Inflammatory macrophage (primary cell): Measurements from ENCODE around the gene NFATC1.
"Not testable (repeated sequence)": the region's sequence is repeated elsewhere in the genome, so short reads cannot be mapped to it uniquely, and the experiment has no call there.

Experiments used
- DNase-seq, 2 donors: peaks; one replicate each; pipeline ENCODE4 v3.0.0-alpha.2; 2020 to 2022

Gene NFATC1

DNA sequence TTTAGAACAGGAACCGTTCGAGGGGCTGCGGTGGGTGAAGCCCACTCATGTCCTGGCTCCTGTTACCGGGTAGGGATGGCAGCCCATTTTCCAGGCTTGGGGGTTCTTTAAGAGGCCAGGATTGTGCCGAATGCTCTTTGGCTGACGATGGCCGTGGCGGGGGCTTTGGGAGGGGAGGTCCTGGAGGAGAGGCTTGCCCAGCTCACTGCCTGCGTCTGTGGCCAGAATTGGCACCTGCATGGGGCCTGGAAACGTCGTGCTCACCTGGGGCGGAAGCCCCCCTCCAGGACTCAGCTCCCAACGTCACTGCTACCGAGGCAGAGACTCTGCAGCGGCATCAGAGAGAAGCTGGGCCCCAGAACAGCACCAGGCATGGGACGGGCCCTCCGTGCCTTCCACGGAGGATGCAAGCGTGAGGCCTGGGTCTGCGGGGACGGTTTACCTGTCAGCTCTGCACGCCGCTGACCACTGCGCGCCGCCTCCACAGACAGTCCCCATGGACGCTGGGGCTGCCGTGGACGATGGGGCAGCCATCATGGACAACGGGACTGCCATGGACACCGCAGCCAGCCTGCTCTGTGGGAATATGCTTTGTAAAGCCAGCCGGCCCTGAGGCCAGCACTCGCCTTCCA lies 82.9 kb downstream of the NFATC1 start:
- DNase-seq: no peak

DNA sequence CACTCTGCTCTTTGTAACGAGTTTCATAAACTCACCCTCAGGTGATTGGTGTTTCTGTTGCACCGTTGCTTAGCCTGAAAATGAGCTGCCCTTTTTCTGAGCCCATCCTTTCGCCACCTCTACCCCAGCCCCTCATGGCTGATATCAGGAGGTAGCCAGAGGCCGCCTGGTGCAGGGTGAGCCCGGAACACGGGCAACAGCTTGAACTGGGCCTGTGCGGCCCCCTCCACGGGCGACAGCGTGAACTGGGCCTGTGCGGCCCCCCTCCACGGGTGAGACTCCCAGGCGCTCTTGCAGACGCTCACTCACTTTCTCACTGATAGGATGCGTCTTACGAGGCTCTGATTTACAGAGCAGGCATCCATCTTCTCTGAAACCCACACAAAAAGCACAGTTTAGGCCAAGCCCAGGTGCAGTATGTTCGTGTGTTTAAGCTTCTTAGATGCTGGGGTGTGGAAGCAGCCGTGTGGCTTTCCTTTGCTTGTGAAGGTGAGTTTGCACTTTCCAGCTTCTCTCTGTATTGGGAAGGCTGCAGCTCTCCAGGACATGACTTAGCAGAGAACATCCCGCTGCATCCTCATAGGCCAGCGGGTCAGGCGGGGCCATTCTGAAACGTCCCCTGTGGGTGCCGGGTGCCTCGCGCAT lies 83.5 kb downstream of the NFATC1 start:
- no peak for DNase-seq

DNA sequence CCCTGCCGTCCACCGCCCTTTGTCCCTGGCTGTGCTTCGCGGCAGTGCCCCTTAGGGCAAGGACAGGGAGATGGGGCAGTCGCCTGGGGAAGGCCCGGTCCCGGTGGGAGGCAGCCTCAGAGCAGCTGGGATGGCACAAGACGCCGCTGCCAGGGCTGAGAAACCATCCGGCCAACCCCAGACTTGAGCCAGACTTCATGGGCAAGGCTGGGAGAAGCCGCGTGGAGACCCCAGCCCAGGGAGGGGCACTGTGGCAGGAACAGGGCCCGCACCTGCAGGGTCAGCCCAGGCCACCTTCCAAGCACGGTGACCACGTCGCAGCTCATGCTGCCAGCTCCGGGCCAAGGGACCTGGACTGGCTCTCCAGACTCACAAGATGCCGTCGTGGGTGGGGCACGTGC lies 84.0 kb downstream of the NFATC1 start:
- no peak for DNase-seq

DNA sequence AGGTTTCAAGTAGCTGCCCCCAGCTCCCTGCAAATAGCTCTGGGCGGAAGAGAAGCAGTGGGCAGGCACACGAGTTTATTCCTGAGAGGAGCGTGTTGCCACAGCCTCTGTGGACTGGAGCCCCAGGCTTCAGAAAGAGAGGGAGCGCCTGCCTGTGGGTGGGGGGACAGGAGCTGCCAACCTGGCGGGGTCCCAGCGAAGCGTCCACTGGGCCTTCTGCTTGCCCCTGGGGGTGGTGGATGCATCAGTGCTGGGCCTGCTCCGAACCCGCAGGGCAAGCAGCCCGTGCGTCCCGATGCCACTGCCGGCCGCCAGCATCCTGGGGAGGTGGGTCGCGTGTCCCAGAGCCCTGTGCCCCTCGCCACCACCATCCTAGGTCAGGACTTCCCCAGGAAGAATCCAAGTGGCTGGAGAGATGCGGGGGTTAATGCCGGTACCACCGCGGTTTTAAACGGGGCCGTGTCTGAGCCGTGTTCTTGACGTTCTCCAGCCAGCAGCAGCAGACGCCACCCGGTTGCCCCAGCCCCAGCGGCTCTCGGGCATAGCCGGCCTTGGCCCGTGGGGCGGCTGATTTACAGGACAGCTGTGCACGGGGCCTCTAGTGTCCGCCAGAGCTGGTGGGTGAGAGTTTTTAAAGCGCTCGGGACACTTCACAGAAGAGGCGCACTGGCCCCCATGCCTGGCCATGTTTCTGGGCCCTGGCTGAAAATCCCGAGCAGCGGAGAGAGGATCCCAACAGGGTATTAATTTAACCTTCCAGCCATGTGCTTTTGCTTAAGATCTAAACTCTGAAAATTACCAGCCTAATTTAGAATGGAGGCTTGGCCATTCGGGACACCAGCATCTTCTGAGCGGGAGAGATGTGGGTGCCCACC lies 84.7 kb downstream of the NFATC1 start:
- no peak for DNase-seq

DNA sequence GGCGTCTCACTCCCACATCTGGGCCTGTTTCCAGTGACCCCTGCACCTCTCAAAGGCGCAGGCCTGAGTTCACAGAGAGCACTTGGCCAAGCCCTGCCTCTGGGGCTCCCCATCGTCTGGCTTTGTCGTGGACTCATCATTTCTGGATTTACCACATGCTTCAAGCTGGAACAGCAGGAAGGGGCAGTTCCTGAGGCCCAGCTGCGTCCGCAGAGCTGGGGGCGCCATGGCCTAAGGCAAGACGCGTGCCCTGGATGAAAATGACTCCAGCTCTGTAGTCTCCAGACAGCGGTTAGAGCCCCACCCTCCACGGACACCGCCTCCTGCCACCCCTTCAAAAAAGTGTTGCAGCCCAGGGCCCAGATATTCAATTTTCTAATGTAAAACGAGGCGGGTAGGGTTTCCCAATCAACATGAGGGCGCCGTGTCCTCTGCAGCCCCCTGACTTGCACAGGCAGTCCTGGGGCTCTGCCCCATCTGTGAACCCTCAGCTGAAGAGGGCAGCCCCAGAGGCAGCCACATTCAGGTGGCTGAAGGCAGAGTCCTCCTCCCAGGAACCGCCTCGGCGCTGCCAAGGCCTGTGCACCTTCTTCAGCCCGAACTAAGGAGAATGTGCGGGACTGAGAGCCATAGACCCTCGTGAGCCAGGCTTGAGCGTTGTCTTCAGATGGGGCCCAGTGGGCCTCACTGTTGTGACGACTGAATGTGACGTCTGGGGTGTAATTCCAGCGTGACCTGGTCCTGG lies 85.5 kb downstream of the NFATC1 start:
- no peak for DNase-seq

DNA sequence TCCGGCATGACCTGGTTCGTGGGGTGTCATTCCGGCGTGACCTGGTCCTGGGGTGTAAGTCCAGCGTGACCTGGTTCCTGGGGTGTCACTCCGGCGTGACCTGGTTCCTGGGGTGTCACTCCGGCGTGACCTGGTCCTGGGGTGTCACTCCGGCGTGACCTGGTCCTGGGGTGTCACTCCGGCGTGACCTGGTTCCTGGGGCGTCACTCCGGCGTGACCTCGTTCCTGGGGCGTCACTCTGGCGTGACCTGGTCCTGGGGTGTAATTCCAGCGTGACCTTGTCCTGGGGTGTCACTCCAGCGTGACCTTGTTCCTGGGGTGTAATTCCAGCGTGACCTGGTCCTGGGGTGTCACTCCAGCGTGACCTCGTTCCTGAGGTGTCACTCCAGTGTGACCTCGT lies 87.7 kb downstream of the NFATC1 start:
- not testable (repeated sequence) for DNase-seq

DNA sequence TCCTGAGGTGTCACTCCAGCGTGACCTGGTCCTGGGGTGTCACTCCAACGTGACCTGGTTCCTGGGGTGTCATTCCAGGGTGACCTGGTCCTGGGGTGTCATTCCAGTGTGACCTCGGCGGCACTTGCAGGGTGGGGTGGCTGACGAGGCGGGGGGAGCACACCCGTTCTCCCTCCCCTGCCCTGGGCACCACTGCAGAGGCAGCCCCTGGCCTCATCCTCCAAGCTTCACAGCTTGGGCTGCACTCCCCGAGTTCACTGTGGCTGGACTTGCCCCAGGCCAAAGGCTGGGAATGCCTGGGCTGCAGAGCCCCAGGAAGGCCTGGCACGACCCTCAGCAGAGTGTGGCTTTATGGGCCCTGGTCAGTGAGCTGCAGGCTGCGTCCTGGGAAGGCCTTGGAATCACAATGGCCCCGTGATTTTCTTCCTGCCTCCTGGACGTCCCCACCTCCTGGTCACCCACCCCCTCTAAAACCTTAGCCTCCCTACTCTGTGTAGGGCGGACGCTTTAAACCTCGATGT lies 88.3 kb downstream of the NFATC1 start:
- DNase-seq: no peak

DNA sequence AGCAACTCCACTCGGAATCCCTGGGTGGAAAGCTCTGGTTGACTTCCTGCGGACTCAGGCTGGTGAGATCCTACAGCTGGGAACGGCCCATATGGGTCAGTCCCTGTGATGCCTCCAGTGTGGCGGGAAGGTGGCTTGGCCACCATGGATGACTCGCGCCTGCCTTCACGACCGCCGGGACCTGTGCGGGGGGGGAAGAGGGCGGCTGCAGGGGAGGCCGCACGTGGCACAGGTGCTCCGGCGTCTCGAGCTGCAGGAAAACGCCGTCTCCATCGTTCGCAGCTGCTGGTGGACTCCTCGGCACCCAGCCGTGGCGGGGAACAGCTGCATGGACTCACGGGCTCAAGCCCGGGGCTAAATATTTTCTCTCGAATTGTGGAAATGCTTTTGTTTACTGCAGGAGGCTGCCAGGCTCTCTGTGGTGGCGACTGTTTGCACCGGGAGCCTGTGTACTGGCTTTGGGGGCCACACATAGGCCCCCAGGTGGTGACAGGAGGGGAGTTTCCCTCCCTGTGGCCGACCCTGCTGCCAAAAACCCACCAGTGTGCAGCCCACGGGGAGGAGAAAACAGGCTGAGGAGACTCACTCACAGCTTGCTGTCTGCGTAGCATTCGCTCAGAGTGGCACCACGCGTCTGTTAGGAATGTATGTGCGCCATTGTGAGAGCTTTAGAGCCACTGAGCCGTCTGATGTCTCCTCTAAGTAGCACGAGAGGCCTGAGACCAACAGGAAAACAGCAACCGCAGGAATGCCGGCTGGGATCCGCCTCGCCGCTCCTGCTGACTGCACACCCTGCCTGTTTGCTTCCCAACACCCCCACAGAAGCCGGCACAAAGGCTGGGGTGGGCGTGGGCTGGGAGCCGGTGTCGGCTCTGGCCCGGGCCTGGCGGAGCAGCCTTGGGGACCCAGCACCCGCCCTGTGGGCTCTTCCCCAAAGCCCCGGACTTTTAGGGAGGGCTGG lies 89.2 kb downstream of the NFATC1 start:
- DNase-seq: no peak

DNA sequence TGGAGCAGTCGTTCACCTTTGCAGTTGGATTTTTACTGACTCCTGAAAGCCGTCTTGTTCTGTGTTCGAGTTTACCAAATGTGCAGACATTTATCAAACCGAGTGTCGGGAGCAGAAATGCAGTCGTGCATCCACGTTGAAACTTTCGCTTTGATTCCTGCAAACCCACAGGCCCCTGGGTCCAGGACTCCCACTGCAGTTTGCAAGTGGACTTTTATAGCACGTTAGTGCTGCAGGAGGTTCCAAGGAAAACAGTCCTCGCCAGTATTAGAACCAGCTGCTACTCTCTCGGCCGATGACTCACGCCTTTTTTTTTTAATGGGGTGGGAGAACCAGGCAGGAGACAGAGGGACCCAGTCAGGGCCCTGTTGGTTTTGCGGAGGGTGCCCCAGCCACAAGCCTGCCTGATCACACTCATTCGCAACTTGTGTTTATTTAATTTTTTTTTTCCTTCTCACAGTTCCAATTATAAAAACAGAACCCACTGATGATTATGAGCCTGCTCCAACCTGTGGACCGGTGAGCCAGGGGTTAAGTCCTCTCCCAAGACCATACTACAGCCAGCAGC lies 90.1 kb downstream of the NFATC1 start:
- no peak for DNase-seq

DNA sequence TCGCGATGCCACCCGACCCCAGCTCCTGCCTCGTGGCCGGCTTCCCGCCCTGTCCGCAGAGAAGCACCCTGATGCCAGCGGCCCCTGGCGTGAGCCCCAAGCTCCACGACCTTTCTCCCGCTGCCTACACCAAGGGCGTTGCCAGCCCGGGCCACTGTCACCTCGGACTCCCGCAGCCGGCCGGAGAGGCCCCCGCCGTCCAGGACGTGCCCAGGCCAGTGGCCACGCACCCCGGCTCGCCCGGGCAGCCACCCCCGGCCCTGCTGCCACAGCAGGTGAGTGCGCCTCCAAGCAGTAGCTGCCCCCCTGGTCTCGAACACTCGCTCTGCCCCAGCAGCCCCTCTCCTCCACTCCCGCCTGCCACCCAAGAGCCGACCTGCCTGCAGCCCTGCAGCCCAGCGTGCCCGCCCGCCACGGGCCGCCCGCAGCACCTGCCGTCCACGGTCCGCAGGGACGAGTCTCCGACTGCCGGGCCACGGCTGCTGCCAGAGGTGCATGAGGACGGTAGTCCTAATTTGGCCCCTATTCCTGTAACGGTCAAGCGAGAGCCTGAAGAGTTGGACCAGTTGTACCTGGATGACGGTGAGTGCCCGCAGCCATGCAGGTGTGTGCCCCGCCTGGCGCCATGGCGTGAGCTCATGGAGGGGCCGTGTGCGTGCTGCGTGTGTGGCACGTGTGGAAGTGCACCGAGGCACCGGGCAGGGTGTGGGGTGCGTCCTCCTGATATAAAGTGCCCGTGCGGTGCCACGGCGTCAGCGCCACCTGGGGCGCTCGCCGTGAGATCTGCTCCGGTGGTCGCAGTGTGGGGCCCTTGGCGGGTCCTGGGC lies 90.8 kb downstream of the NFATC1 start:
- DNase-seq: no peak

DNA sequence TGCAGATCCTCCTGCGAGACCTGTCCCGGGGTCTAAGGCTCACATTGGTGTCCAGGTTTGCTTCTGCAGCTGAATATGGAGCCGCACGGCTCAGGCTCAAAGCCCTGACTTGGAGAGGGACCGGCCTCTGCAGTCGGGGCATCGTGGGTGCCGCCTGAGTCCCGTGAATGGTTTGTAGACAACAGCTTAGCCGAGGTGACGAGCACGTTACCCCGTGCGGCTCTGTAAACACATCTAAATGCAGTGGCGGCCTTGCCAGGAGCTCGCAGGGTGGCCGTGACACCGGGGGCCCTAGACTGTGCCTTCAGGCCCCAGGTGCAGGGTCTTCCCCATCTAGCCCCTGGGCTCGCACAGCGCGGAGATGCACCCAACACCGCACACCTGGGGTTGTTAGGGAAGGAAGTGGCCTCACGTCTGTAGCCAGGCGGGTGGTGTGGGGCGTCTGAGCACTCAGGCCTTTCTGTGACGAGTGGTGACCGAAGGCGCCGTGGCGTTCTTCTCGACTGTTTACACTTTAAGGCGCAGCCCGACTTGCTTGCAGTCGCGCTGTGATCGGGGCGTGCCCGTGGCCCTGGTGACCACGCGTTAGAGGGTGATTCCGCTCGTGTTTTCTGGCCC lies 91.6 kb downstream of the NFATC1 start:
- DNase-seq: no peak

DNA sequence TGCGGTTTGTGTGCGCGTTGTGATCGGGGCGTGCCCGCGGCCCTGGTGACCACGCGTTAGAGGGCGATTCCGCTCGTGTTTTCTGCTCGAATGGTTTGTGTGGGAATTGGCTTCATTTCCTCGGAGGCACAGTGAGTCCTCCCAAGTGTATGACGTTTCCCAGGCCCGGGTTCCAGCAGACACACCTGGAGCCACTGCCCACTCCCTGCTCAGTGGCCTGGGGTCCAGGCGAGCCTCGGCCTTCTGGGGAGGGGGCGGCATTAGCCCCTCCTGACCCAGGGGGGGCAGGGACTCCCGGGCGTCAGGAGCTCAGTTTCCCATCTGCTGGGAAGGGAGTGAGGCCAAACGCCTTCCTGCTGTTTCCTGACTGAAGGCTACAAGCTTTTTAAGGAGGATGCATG lies 92.1 kb downstream of the NFATC1 start:
- no peak for DNase-seq

DNA sequence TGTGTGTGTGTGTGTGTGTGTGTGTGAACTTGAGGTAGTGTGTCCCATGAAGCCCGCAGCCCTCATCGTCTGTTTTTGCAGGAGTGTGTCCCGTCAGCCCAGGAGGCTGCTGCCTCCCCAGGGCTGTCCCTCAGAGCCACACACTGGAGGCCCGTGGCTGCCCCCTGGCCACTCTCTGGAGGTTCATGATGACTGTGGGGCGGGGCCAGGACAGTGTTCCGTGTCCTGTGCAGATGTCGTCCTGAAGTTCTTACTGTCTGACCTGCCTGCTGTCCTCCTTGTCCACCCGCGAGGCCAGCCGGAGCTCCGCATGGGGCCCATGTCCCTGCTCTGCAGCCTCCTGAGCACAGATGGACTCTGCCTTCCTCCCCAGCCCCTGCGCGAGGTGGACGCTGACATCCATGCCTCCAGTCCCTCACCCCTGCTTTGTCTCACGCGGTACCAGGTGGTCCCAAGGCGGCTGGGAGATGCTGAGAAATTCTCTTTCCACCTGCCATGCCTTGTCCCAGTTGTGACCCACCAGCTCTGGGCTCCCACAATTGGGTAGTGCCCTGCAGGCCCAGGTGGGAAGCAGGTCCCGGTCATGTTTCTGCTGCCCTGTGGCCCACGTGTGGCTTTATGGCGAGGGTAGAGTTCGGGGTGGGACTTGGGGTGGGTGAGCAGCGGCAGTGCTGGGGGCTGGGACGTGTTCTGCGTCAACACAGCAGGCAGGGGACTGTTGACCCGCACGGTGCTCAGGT lies 92.8 kb downstream of the NFATC1 start:
- no peak for DNase-seq

DNA sequence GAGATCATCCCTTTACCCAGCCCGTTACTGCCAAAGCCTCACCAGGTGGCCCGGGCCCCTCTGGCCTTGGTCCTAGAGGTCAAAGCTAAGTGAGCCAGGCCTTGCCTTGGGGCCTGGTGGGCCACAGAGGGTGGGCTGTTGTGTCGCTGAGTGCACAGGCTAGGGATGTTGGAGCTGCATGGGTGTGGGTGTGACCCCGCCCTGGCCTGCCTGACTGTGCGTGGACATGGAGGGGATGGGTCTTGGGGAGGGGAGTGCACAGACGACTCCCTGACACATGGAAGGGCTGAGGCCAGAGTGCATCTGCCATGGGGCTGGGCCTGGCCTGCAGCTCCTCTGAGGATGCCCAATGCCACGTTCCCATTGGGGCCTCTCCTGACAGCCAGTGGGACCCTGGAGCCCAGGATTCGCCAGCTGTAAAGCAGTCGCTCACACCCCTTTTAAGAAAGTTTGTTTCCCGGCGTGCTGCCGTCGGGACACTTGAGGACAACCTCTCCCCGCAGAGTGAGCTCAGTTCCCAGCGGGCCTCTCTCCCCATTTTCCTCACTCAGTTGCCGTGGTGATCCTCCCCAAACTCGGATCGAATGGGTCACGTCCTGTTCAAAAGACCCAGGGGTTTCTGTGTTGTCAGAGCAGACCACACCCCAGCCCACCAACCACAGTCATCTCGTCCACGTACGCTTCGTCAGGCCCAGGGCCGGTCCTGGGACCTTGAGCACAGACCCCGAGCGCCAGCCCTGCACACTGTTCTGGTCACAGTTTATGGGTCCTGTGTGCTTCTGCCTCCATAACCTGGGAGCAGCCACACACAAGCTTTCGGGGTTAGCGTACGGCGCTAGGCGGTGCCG lies 93.5 kb downstream of the NFATC1 start:
- no peak for DNase-seq

DNA sequence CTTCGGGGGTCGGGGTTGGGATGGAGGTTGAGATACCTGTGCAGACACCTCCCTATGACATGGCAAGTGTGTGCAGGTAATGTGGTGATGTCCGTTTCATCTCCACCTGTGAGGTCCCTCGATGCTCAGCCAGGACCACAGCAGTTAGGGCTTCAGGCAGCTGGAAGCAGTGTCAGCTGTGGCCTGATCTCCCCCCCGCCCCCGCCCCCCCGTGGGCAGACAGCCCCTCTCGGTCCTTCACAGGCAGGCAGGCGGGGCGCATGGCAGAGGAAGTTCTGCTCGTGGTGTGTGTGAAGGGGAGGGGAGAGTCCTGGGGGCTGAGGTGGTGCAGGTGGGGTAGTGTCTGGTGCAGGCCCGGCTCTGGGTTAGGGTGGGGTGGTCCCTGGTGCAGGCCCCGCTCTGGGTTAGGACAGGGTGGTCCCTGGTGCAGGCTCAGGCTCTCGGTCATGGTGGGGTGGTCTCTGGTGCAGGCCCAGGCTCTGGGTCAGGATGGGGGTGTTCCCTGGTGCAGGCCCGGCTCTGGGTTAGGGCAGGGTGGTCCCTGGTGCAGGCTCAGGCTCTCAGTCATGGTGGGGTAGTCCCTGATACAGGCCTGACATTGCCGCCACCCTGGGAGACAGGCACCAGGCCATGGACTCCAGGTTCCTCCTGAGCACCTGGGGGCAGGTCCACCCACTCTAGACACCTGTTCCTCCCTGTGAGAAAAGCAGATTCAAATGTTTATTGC lies 94.3 kb downstream of the NFATC1 start:
- no peak for DNase-seq

DNA sequence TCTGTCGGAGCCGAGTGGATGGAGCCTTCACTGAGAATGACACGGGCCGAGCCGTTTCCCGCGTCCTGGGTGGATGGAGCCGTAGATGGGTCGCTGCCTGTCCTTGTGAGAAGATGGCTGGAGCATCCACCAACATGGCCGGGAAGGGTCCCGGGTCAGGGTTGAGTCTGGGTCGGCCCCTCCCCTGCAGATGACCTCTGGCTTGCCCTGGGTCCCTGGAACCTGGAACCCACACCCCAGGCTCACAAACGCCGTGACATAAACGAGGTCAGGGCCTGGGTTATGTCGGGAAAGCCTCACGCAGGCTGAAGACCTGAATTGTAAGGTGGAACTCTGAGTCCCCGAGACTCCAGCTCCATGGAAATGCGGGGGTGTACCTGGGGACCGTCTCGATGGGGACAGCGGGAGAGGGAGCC lies 94.9 kb downstream of the NFATC1 start:
- DNase-seq: no peak

DNA sequence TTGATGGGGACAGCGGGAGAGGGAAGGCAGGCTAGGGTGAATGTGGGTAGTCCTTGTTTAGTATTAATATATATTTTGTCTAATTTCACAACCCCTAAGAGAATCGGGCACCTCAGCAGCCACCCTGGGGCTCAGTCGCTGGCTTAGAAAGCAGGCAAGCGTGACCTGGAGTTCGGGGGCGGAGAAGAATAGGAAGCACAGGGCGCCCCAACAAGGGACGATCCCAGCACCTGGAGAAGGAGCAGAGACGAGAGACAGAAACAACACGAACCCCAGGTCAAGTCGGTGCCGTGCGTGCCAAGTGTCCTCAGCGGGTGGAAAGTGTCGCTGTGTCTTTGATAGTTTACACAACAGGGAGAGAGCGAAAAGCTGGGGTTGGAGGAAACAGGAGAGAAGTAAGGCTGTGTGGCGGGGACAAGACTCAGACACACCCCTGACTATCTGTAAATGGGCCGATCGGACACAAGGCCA lies 95.4 kb downstream of the NFATC1 start:
- DNase-seq: no peak
